ENCODE results near the gene USB1. TPM values are rescaled to one million over a fixed set of nuclear protein-coding genes. Genes with fewer than 3 reads are reported as not detected.

The USB1 gene
- total RNA-seq, 1 experiment from 2014 or later = 17.9 TPM

DNA sequence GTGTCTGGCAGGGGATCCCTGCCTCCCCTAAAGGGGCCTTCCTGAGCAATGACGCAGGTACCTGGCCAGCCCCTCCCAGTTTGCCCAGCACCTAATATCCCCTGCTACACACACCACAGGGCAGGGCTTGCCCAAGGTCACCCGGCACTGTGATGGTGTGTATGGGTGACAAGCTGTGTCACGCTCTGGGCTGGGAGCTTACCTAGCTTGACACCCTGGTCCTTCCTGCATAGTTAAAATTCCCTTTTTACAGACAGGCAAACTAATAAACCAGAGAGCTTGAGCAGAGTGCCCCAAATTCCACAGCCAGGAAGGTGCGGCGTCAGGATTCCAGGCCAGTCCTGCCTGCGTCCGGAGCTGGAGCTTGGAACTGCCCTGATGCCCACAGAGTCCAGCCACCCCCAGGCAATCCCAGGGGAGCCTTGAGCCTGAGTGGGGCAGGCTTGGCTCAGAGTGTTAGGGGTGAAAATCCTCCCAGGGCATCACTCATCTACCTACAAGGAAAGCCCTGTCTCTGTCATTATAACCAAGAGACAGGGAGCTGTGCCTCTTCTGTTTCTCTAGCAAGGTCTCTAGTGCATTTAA lies 42.5 kb downstream of the USB1 start:
- DNase-seq = no peak
- H3K27me3 ChIP-seq = no peaks in the 10 kb centered on the region
- no peak overlapping the region for H3K4me3 ChIP-seq
- H3K9me3 ChIP-seq = no peaks in the 10 kb centered on the region
- no peaks in the 10 kb centered on the region for H3K36me3 ChIP-seq

DNA sequence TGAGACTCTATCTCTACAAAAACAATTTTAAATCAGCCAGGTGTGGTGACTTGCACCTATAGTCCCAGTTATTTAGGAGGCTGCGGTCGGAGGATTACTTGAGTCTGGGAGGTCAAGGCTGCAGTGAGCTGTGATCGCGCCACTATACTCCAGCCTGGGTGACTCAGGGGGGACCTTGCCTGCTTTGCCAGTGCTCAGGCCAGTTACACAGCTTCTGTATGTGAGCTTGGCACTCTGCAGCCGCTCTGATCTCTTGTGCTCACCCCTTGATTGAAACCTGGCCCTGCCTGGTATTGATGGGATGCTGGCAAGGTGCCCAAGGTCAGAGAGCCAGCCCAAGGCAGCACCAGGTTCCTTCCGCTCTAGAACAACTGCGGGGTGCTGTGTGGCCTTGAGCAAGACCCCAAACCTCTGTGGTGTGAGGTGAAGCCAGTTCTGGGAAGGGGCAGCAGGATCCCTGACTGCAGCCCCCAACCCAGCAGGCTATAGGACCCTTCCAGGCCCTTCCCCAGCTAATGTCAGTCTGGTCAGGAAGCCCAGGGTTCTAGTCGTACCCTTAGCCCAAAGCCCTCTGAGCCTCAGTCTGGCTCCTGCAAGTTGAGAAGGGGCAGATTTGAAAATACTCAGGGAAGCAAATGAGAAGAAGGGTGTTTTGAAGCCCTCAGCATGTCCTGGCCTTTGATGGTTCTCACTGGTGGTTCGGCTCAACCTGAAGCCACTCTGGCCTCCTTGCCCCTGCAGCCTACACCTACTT lies 43.2 kb downstream of the USB1 start:
- Histone ChIP-seq H3K36me3 (no peaks in the 10 kb centered on the region), H3K4me3 (no peak overlapping the region), H3K27me3 (no peaks in the 10 kb centered on the region), H3K9me3 (no peaks in the 10 kb centered on the region)
- no peak for DNase-seq

DNA sequence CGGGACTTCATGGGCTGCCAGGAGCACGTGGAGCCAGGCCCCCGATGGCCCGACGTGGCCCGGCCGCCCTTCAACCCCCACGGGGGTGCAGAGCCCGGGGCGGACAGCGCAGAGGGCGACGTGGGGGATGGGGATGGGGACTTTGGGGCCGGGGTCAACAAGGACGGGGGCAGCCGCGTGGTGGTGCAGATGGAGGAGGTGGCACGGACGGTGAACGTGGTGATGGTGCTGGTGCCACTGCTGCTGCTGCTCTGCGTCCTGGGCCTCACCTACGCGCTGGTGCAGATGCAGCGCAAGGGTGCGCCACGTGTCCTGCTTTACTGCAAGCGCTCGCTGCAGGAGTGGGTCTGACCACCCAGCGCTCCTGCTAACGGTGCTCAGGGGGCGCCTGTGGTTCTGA lies 43.9 kb downstream of the USB1 start:
- H3K4me3 ChIP-seq = no peak overlapping the region
- DNase-seq = no peak
- no peaks in the 10 kb centered on the region for H3K27me3 ChIP-seq
- H3K9me3 ChIP-seq = no peaks in the 10 kb centered on the region
- no peaks in the 10 kb centered on the region for H3K36me3 ChIP-seq

DNA sequence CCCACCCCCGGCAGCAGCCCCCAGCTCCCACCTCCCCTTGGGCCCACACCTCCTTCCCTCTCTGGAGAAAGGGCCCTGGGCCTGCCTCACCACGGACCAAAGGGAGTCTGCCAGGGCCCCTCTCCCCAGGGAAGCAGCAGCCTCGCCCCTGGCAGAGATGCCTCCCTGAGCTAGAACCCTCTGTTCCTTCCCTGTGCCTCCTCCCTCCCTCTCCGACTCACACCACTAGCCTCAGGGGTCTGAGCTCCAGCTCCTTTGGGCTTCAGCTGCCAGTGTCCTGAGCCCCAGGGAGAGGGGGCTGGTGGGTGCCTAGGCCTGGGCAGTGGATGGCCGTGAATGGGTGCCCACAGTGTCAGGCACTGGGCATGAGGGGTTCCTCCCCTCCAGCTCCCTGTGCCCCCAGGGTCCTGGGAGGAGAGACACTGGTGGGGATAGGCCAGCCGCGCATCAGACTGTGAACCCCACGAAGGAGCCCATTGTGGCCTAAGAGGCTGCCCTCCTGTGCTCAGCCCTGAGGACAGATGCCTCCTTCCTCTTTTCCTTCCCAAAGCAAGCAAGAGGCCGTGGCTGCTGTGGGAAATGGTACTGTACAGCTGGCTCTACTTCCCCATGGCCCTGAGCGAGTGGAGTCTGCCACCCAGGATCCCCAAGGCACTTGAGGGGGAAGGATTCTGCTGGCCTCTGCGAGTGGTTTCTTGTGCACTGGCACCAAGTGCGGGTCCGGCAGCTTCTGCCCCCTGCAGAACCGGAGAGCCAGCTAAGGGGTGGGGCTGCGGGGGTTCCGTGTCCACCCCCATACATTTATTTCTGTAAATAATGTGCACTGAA lies 45.1 kb downstream of the USB1 start:
- Histone ChIP-seq H3K27me3 (no peaks in the 10 kb centered on the region), H3K4me3 (no peak overlapping the region), H3K36me3 (no peaks in the 10 kb centered on the region), H3K9me3 (no peaks in the 10 kb centered on the region)
- no peak for DNase-seq

DNA sequence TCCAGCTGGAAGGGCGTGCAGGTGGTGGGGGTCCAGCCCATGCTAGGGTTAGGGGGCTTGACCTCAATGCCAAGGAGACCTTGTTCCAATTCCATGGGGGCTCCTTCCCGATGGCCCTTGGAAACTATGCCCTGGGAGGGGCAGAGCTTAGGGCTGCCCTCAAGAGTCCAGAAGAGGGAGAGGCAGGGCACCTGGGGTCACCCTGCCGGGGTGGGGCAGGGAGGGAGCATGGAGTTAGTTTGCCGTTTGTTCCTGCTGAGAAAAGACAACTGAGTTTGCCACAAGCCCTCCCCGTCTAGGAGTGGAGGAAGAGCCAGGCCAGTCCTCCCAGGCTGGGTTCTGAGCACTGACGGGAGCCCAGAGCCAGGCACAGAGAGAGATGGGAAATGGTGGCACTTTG lies 45.7 kb downstream of the USB1 start:
- DNase-seq = no peak
- Histone ChIP-seq H3K36me3 (no peaks in the 10 kb centered on the region), H3K9me3 (no peaks in the 10 kb centered on the region), H3K27me3 (no peaks in the 10 kb centered on the region), H3K4me3 (no peak overlapping the region)

DNA sequence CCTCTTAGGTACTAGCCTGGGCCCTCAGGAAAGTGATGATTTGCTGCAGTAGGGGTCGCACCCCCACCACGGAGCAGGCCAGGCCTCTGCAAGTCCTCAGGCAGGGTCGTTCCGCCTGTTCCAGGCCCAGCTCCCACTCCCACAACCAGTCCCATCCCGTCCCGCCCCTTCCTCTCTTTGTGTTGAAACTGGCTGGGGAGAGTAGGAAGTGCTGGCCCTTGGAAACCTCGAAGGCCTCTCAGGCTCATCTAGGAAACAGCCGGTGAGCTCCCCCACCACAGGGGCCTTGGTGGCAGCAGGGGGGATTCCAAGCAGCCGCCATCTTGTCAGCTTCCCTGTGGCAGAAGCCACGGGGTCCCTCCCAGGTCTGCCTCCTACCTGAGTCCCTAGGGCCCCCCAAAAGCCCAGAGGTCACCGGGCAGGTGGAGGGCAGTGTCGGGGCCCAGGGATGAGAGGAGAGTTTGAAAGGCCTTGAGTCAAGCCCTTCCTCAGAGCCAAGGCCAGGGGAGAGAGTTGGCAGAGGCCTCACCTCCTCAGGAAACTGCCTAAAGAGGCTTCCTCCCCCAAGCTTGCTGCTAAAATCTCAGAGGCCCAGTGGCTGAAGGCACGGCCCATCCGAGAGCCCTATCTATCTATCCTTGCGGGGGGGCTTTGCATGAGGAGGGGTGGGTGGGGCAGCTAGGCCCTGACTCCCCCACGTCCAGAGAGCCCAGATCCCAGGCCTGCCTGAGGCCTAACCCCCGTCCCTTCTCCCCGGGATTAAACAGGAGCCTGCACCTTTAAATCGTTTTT lies 46.5 kb downstream of the USB1 start:
- H3K27me3 ChIP-seq = no peaks in the 10 kb centered on the region
- H3K9me3 ChIP-seq = no peaks in the 10 kb centered on the region
- no peaks in the 10 kb centered on the region for H3K36me3 ChIP-seq
- no peak overlapping the region for H3K4me3 ChIP-seq
- DNase-seq = no peak

DNA sequence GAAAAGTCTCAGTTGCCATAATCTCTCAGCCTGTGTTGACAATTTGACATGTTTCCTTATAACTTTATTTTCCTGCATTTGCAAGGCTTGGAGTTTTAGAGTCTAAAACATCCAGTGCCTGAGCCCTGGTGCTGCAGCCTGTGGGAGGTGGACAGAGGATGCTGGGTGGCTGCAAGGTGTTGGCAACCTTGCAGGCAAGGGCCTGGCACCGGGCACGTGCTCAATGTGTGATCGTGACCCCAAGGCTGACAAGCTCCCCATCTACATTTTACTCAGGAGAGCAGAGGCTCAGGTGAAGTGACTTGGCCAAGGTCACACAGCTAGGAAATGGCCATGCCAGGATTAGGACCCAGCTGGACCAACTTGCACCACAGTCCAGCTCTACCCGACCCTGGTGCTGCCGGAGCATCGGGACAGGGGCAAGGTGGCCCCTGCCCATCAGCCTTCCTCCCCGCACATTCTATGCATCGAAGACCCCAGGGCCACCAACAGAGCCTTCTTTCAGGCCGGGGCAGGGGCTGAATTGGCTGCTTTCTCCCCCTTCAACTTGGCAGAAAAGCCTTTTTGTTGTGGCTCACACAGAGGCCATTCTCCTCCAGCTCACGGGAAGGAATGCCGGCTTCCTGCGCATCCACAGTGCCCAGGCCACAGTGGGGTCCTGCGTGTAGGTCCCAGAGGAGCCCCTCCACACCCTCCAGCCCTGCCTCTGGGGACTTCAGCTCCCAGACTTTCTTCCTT lies 47.5 kb downstream of the USB1 start:
- Histone ChIP-seq H3K4me3 (no peak overlapping the region), H3K27me3 (no peaks in the 10 kb centered on the region), H3K9me3 (no peaks in the 10 kb centered on the region), H3K36me3 (no peaks in the 10 kb centered on the region)
- DNase-seq = no peak

DNA sequence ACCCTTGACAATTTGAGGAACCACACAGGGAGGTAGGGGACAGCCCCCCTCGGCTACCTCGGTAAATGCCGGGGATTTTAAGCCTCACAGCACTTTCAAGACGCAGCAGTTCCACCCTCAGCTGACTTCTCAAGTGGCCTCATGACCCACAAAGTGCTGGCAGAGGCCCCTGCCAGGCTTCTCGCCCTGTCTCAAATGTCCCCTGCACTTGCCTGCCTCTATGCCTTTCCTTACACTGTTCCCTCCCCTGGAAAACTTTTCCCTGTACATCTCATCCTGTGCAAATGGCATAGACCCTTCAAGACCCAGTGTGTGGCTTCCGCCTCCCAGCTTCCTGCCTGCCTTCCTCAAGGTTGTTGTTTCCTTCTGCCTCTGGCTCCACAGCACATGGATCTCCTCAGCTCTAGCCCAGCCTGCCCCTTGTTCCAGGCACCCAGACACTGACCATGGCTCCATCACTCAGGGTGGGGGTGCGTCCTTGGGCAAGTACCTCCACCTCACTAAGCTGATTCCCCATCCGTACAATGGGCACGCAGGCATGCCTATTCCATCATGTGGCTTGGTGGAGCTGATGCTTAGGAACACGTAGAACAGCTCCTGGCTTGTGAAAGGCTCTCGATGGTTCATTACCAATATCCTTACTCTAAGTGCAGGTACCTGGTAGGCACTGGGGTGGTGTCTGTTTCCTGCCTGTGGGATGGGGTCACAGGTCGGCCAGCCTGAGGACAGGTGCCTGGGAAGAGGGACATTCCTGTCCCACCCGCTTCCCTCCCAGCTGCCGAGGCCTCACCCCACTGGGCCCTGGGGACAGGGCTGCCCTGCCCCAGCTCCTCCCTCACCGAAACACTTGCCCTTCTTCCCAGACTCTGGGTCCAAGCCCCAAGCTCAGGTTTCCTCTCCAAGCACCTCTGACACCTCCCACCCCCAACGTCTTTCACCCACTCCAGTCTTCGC lies 48.3 kb downstream of the USB1 start:
- H3K4me3 ChIP-seq = no peak overlapping the region
- no peaks in the 10 kb centered on the region for H3K36me3 ChIP-seq

DNA sequence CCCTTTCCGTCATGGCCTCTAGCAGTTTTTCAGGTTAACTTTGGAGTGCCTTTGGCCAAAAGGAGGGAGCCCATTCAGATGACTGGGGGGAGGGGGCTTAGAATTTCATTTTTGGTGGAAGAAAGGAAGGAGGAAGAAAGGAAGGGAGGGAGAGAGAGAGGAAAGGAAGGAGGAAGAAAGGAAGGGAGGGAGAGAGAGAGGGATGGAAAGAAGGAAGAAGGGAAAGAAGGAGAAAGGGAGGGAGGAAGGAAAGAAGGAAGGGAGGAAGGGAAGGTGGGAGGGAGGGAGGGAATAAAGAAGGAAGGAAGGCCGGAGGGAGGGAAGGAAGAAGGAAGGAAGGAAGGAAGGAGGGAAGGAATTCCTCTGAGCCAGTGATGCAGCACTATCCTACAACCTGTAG lies 50.1 kb downstream of the USB1 start:
- DNase-seq = no peak
- H3K9me3 ChIP-seq = no peaks in the 10 kb centered on the region
- H3K36me3 ChIP-seq = no peaks in the 10 kb centered on the region
- H3K4me3 ChIP-seq = no peak overlapping the region
- no peaks in the 10 kb centered on the region for H3K27me3 ChIP-seq

More for the DNA sequence above, 48.3 kb downstream of the USB1 start:
- Histone ChIP-seq H3K9me3 (no peaks in the 10 kb centered on the region), H3K27me3 (no peaks in the 10 kb centered on the region)
- DNase-seq = no peak

DNA sequence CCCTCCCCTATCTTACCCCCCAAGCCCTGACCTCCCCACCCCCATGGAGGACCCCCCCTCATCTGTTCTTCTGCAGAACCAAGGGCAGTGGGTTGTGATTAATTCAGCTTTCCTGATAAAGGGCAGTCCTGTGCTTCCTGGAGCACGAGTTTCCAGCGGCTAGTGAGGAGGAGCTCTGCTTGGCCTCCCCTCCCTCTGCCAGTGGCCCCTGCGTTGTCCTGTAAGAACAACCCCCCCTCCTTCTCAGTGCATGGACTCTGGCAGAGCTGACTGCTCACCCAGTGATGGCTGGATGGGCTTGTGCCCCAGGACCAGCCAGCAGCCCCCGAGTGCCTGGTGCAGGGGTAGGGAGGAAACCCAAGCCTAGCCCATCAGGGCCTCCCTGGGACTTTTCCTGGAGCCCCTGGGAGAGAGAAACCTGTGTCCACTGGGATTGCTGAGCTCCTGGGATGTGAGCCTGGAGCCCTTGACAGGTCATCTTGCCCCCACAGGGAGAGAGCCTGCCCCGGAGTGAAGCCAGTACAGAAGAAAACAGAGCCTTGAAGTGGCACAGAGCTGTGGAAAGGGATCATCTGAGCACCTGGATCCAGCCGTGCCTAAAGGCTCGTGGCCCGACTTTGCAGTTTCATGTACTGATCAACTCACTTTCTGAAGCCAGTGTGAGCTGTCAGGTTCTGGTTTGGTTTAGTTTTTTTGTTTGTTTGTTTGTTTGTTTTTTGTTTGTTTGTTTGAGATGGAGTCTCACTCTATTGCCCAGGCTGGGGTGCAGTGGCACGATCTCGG lies 50.8 kb downstream of the USB1 start:
- Histone ChIP-seq H3K36me3 (no peaks in the 10 kb centered on the region), H3K9me3 (no peaks in the 10 kb centered on the region), H3K4me3 (no peak overlapping the region), H3K27me3 (peaks cover 4% of the 10 kb centered on the region; the same call in 1 of the 2 replicates)
- DNase-seq = no peak

DNA sequence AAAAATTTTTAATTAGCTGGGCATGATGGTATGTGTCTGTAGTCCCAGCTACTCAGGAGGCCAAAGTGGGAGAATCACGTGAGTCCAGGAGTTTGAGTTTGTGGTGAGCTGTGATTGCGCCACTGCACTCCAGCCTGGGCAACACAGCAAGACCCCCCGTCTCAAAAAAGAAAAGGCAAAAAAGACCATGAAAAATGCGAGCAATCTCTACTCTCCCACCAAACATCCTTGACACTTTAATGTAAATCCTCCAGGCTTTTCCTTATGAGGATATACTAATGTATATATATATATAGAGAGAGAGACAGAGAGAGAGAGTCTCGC lies 52.4 kb downstream of the USB1 start:
- no peak for DNase-seq
- Histone ChIP-seq H3K36me3 (no peaks in the 10 kb centered on the region), H3K4me3 (no peak overlapping the region), H3K9me3 (no peaks in the 10 kb centered on the region), H3K27me3 (peaks cover 16% of the 10 kb centered on the region; the same call in 1 of the 2 replicates)

DNA sequence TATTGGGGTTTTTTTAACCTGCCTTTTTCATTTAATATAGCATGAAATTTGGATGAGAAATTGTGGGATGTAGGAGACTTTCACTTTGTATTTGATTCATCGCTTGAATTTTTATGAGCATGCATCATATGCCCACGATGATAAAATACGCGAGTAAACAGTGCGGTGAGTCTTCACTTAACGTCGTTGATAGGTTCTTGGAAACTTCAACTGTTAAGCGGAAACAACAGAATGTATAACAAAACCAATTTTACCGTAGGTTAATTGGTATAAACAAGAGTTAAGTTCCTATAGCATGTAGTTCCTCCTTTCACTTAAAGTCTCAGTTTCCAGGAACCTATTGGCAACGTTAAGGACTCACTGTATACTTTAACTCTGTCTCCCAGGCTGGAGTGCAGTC lies 53.1 kb downstream of the USB1 start:
- Histone ChIP-seq H3K27me3 (peaks cover 16% of the 10 kb centered on the region; the same call in 1 of the 2 replicates), H3K4me3 (no peak overlapping the region), H3K36me3 (no peaks in the 10 kb centered on the region), H3K9me3 (no peaks in the 10 kb centered on the region)
- DNase-seq = no peak

DNA sequence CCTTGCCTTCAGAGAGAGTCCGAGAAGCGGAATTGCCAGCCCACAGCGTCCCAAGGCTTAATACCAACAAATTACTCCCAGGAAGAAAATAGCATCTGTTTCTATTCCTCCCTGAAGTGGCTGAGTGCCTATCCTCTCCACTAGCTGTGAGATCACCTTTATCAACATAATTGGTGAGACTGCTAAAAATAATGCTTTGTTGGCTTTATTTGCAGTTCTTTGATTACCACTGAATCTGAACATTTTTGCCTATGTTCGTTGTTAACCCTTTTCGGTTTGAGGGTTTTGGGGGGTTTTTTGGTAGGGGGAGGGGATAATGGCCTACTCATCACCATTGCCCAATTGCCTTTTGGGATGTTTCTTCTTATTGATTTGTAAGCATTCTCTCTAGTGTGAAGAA lies 55.4 kb downstream of the USB1 start:
- Histone ChIP-seq H3K27me3 (peaks cover 16% of the 10 kb centered on the region; the same call in 1 of the 2 replicates), H3K9me3 (no peaks in the 10 kb centered on the region)
- DNase-seq = no peak

DNA sequence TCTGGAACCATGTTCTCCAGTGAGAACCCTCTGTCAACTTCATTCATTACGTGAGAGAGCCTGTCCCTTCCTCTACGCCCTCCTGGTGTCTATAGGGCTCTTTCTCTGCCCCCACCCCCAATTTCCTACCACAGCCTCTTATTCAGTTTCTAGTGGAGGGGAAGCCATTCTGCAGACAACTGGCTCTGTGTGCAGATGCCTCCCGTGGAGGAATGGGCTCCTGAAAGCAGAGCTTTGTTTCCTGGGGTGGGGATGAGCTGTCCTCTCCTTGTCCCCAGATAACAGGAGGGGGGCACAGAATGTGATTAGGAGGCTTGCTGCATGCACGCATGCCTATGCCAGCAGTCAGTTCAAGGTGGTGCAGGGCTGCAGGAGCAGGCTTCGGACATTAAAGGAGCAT lies 55.9 kb downstream of the USB1 start:
- H3K36me3 ChIP-seq = no peaks in the 10 kb centered on the region
- no peaks in the 10 kb centered on the region for H3K9me3 ChIP-seq
- H3K27me3 ChIP-seq = peaks cover 16% of the 10 kb centered on the region; the same call in 1 of the 2 replicates
- H3K4me3 ChIP-seq = no peak overlapping the region
- DNase-seq = no peak

More for the DNA sequence above, 55.4 kb downstream of the USB1 start:
- Histone ChIP-seq H3K36me3 (no peaks in the 10 kb centered on the region), H3K4me3 (no peak overlapping the region)

DNA sequence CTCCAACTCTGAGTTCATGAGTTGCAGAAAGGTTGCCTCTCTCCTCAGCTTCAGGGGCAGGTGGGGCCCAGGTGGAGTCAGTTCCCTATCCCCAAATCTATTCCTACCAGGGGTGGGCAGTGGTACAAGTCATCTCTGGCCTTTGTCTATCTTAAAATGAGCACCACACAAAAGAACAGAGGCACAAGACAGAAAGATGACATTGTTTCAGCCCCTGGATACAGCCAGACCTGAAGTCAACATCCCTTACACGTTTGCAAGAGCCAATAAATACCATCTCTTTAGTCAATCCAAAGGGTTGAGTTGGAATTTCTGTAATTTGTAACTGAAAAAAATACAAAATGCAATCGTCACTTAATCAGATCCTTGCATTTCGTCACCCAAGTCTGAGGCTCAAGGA lies 56.6 kb downstream of the USB1 start:
- no peaks in the 10 kb centered on the region for H3K36me3 ChIP-seq
- DNase-seq = no peak
- H3K4me3 ChIP-seq = no peak overlapping the region
- H3K9me3 ChIP-seq = no peaks in the 10 kb centered on the region
- peaks cover 16% of the 10 kb centered on the region; the same call in 1 of the 2 replicates for H3K27me3 ChIP-seq
